OCI-M1 (cell line): ENCODE measurements around the gene RCSD1.

Experiments
- DNase-seq: peaks from one replicate; lab custom pipeline; 2025; lab: John Stamatoyannopoulos, UW

The RCSD1 gene

DNA sequence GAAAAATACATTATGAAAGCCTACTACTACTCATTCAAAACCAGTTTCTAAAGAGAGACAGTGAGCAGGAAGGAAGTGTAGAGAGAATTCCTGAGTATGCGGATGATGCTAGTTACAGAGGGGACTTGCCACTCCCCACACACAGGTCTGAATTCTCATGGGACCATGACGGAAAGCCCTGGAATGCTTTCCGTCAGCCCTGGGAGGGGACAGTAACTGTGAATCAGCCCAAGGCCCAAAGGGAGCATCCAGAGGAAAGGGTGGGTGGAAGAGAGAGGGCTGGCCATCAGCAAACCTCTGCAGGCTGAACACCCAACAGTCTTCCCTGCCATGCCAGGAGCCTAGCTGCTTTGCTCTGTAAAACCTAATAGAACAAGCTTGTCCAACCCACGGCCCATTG, 36.4 kb downstream of the RCSD1 start:
- no peak for DNase-seq

DNA sequence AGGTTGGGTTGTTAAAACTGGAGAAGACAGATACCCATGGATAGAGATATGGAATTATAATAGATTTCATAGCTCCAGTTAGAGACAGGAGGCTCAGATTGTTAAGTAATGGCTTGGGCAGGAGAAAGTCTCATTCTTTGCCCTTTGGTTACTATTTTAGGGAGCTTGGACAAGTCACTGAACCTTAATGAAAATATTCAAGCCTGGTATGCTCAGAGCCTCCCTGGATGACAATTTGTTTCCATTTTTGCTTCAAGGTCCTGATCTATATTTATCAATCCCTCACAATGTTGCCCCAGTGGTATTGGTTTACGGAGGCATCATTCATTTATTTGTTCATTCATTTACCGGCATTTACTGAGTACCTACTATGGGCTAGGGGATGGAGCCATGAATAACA, 37.5 kb downstream of the RCSD1 start:
- DNase-seq = no peak

DNA sequence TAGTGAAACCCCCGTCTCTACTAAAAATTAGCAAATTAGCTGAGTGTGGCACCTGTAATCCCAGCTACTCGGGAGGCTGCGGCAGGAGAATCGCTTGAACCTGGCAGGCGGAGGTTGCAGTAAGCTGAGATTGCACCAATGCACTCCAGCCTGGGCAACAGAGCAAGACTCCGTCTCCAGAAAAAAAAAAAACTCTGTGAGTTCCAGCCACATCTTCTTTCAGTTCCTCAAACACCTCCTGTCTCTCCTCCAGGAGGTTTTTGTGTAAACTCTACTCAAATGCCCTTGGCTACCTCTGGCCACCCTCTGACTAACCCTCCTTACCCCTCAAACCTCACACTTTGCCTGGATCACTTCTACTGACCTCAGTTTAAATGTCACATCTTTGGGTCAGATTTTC, 38.1 kb downstream of the RCSD1 start:
- no peak for DNase-seq

DNA sequence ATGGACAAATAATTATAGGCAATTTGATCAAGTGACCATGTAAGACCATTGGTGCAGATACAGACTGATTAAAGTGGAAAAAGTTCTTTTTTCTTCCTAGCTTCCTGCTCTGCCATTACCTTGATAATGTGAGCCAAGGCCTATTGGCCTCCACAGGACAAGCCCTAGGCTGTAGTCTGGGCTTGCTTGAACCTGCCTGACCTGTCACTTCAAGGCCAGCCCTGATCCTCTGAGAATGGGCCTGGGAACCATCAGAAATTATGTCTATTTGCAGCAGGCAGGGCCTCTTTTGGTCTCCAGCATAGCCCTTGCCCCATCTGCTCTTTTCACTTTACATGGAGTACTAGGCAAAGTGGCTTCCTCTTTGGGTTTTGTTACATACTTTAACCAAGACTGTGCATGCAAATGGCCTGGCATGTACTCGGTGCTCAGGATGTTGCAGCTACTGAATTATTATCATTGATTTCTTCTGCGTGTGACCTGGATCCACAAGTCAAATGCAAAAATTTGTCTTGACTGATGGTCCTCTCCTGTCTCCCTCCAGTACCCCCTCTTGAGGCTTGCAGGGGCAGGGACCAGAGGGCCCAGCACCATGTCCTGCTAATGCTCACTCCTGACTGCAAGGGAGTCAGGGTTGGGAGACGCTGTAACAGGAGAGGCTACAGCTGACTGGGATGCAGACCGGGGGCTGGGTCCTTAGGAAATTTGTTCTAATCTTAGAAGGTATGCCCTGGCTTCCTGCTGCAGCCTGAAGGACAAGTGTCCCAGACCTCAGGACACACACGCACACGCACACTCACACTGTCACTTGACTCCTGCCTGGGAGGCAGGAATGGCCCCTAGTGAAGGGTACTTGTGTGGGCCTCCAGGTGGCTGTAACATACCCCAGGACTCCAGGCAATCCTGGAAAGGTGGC, 39.4 kb downstream of the RCSD1 start:
- DNase-seq = no peak

DNA sequence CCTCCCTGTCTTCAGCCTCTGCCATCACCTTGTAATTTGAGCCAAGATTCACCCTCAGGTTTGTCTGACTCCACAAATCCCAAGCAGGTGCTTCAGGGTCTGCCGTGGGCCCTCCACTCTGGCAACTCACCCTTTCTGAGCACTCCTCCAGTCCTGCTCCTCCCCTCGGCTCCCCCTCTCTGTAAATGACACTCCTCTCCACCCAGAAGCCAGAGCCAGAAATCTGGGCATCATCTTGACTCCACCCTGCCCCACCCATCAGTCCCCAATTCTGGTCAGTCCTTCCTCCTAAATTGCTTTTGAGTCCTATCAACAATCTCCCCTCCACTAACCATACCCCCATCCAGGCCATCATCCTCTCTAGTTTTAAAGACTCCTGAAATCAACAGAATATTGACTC, 40.5 kb downstream of the RCSD1 start:
- DNase-seq = no peak

DNA sequence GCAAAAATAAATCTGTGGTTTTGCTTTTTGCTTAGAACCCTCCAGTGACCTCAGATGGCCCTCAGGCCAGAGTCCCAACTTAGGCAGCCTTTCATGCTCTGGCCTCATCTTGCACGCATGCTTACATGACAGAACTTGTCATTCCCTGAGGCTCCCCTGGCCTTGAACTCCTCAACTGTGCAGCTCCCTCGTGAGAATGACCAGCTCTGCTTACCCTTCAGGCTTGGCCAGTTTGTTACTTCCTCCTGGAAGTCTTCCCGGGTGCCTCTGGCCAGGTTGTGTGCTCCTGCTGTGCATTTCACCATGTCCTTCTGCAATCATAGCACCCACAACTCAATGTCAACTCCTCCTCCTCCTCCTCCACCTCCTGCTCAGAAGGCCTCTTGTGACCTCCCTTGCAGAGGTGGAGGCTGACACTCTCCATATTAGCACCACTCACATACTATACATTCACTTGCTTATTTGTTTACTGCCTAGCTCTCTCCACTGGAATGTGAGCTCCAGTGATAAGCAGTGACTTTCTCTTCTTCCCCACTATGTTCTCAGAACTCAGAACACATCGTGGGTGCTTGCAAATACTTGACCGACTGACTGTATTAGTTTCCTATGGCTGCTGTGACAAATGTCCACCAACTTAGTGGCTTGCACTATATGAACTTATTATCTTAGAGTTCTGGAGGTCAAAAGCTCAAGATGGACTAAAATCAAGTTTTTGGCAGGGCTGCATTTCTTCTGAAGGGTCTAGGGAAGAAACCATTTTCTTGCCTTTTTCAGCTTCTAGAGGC, 41.9 kb downstream of the RCSD1 start:
- DNase-seq = no peak

DNA sequence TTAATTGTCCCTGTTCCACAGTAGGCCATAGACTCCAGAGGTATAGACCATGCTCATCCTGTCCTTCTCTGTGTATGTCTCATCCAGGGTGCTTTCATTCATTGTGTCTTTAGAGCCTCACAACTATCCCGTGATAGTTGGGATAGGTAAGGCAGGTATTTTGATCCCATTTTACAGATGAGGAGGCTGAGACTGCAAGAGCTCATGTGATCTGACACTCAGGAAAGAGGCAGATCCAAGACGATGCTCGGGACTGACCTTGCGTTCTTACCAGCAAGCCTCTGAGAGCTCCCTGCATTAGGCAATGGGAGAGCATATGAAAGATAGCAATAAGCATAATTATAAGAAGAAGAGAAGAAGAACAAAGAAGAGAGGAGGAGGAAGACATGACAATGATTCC, 42.8 kb downstream of the RCSD1 start:
- DNase-seq = no peak

DNA sequence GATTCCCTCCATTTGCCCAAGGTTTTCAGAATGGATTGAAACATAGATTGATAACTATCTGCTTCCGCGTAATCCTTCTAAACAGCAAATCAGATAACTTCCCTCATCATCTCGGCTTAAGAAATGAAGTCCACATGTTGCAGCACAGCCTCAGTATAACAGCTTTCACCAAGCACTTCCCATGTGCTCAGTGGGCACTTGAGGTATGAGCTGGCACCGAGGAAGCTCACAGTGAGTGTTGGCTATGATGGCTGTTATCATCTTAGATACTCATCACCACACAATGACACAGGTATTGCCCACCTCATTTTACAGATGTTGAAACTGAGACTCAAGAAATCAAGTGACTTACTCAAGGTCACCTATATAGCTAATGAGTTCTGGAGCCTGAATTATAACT, 43.2 kb downstream of the RCSD1 start:
- no peak for DNase-seq

DNA sequence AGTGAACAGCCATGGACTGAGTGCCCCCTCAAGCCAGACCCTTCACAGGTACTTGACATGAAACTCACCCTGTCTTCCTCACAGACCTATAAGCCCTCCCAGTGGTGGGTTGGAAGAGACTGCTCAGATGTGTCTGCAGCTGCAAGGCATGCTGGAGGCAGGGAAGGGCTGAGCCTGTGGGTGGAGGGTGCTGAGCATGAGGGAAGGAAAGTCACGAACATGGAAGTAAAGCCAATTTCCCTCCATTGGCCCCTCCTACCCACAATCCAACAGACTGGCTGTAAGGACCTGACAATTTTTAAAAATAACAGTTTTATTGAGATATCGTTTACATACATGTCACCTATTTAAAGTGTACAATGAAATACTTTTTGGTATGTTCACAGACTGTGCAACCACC, 44.1 kb downstream of the RCSD1 start:
- no peak for DNase-seq

DNA sequence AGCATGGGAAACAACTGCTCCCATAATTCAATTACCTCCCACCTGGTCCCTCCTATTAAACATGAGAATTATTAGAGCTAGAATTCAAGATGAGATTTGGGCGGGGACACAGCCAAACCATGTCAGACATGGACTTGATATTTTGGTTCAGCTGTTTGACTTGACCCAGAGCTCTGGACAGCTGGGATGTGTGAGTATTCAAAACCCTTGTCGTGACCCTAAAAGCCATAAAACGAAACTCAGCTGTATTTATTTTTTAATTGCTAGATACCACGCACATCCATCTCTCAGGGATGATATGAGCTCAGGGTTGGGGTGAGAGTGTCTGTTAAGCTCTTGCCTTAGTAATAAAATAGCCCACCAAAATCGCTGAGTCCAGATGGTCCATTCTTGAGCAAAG, 45.4 kb downstream of the RCSD1 start:
- DNase-seq = no peak

DNA sequence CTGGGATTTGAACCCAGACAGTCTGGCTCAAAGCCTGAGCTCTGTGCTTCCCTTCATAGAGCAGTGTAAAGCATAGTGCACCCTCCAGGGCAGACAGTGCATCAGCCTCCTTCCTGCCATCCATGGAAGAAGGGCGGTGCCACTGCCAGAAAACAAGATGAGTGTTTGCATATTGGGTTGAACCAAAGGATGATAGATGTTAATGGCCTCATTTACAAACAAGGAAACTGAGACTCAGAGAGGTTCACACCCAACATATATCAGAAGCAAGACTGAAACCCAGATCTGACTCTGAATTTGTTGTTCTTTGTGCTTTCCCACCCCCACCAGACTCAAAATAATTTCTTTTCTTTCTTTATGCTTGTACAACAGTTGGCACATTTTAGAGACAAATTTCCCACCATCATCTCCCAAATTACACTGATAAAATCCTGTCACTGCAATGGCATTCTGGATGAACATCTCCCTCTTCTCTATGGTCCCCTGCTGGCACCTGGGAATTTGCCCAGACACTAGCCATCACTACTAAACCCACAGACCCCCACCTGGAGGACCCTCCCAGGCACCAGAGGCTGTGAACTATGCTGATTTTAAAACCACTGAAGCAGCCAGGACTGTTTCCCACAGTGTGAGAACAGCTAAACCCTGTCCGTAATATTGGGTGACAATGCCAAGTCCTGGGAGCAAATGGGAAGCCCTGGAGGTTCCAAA, 46.3 kb downstream of the RCSD1 start:
- DNase-seq = no peak

DNA sequence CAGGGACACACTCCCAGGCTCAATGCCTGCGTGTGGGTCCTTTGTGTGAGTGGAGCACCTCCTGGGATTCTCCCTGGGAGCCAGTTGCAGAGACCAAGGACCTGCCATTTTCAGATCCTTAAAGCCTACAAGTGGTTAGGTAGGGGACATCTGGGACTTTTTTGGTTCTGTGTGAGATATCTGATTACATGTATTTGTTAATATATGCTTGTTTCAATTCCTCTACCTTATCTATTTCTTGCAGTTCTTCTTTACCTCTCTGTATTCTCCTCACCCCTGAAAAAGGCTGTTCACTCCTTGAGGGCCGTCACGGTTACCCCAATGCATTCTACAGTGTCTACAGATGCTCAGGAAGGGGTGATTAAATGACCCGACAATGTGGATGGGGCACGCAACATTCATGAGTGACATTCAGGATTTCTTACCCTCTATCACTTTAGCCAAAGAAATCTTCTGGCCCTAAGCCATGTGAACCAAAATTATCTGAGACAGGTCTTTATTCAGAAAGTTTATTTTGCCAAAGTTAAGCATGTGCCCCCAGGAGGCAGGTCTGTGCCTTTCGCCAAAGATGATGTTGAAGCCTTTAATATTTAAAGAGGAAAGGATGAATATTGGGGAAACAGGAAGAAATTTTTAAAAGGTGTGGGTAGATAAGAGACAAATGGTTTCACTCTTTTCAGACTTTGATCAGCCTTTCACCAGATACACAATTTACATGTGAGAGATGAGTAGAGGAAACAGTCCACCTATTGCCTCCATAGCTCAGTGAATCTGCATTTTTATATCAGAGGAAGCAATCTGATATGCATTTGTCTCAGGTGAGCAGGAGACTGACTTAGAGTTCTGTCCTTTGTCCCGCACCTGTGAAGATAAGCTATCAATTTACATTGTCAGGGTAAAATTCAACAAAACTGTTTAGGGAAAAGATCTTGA, 47.1 kb downstream of the RCSD1 start:
- DNase-seq = no peak

DNA sequence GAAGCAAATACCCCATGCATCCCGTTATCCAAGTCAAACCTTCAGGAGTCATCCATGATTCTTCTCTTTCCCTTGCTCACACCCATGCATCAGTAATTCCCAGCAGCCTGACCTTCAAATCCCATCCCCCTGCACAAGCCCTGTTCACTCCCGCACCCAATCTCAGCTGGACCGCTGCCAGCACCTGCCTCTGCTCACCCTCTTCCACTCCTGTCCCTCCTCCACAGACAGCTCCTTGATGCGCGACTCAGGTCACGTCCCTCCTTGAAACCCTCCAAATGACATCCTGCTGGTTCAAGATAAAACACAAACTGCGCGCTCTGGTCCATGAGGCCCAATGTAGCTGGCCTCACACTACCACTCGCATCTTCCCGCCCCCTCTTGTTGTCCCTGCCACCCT, 48.4 kb downstream of the RCSD1 start:
- DNase-seq = no peak

DNA sequence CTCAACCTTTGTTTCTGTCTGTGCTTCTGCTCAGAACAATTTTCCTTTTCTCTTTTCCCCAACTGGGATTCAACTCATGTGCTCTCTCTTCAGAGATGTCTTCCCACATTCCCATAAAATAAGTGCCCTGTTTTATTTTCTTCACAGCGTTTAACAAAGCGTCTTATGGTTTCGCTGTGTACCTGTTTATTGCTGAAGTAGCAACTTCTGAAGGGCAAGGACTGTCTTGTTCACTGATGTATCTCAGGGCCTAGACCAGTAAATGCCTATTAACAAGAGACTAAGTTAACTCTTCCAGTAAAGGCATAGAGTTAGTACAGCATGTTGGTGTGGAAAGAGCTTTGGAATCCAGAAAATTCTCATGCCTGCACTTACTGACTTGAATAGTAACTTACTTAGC, 48.8 kb downstream of the RCSD1 start:
- DNase-seq = no peak

DNA sequence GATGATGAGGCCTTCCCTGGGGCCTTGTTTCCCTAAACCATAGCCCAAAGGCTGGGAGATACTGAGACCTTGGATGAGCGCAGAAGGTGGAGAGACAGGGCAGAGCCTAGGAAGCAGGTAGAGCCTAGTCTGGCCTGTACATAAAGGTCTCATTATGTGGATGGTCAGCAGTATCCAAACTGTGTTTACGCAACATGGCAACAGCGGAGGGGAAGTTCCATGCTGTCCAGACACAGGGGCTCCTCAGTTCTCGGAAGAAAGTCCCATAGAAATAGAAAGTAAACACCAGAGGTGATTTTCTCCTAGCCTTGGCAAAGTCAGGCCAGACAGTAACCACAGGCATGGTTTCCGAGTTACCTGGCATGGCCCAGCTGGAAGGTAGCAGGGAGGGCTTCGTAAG, 49.7 kb downstream of the RCSD1 start:
- DNase-seq = no peak

DNA sequence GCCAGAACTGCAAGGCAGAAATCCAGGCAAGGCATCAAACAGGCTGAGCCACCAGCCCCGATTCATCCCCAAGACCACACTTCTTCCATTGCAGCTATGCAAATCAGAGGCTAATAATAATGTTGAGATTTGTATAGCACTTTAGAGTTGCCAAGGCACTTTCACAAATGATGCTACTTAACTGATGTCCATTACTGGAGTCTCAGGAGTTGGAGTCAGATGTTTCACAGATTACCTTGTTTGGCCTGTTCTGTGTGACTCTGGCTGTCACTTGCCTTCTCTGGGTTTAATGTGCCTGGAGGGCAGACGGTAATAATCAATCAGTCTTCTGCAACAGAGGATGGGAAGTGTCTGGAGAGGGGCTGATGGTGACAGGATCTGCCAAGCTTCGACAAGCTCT, 51.0 kb downstream of the RCSD1 start:
- no peak for DNase-seq

DNA sequence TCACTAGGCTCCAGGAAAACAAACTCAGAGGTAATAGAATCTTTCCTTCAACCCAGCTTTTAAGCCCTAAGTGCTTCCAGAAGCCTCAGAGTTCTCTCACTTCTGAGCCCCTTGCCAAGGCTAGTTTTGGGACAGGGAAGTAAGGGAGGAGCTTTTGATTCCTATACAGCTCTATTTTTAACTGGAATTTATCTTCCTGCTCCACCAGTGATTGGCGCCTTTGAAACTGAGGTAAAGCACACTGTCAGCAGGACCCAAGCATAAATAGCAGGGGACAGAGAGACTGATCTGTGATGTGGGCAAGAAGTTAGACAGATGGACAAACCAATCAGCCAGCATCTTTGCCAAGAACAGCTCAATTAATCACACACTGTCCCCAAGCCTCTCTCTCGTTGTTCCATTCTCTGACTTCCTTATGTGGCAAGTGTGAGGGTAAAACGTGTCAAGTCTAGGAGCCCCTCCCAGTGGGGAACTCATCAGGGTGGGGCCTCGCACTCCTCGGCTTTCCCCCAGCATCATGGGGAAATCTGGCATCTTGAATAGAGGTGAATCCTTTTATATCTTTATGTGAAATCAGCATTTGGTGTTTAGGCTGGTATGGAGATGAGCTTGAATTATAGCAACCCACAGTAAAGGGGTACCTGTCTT, 51.5 kb downstream of the RCSD1 start:
- DNase-seq = no peak

DNA sequence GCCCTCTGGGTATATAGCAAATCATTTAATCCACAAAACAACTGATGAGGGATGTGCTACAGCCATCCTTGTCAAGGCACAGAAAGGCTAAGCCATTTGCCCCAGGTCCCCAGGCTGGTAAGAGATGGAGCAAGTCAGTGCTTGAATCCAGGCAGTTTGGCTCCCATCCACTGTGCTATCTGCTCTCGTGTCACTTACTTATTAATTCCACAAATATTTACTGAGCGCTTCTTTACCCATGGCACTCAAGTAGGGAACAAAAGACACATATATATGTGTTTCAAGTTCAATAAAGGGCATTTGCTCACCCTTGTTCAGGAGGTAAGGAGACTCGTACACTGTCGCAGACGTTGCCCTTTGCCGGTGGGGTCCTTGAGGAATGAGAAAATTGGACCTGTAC, 53.2 kb downstream of the RCSD1 start:
- DNase-seq = no peak

DNA sequence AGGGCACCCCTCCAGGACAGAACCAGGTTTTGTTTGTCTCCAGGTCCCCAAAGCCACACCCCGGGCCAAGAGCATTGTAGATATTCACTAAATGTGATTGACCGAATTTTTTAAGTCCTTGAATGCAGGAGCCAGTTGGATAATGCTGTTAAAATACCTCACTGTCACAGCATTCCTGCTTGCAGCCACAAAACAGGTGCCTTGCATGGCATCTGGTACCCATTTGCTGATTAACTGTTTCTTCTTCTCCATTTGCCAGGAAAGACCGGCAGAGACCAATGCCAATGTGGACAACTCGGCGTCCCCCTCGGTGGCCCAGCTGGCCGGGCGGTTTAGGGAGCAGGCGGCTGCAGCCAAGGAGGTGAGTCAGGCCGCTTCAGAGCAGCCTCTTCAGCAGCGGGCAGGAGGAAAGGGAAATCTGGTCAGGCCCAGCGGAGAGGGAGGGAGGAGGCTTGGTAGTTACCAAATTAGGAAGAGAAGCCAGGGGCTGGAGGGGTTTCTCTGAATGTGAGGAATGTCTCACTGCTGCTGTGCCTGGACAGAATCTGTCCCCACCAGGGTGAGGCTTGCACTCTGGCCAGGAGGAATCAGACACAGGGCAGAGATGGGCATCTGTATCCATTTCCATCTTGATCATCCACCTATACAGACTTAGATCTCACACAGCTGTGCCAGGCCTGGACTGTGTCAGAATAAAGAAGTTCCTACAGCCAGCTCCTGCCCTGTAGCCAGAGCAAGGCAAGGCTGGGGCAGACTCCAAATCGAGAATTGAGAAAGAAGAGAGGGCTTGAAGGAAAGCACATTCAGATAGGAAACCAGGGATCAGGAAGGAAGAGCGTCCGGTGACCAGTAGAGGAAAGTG, 53.8 kb downstream of the RCSD1 start:
- no peak for DNase-seq

DNA sequence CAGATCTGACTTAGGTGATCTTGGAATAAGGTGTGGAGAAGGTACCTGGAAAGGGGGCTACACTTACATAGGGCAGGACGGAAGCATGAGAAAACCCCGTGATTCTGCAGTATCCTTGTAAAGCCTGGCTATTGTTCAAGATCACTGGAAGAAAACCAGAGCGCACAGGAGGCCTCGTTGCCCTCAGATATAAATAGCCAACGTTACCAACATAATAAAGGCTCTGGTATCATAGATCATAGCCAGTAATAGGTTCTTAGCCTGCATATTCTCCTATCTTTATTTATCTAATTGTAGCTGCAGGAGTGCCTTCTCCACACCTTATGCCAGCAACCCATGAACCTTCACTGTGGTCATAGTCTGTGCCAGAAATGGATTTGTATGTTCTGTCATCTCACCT, 55.8 kb downstream of the RCSD1 start:
- no peak for DNase-seq
